Retinal pigment epithelial cell (primary cell): ENCODE results near the gene BNIP3.
A peak's percentile ranks its signal among the peaks of the same experiment; 100 is the strongest.

ENCODE experiments used
- DNase-seq: peaks from one replicate; pipeline ENCODE4 v3.0.0-alpha.2; 2010; ENCODE audit warnings: low read depth
- H3K4me3 ChIP-seq: 2 replicates; pipeline ENCODE4 v1.5.1; 2011; ENCODE audit warnings: mild to moderate bottlenecking, low read length, control low read depth, moderate library complexity
- CTCF ChIP-seq: conservative IDR thresholded peaks from 2 replicates; pipeline ENCODE4 v1.5.1; 2011; ENCODE audit warnings: low read depth, low read length, control low read depth, inconsistent platforms

BNIP3 gene

DNA sequence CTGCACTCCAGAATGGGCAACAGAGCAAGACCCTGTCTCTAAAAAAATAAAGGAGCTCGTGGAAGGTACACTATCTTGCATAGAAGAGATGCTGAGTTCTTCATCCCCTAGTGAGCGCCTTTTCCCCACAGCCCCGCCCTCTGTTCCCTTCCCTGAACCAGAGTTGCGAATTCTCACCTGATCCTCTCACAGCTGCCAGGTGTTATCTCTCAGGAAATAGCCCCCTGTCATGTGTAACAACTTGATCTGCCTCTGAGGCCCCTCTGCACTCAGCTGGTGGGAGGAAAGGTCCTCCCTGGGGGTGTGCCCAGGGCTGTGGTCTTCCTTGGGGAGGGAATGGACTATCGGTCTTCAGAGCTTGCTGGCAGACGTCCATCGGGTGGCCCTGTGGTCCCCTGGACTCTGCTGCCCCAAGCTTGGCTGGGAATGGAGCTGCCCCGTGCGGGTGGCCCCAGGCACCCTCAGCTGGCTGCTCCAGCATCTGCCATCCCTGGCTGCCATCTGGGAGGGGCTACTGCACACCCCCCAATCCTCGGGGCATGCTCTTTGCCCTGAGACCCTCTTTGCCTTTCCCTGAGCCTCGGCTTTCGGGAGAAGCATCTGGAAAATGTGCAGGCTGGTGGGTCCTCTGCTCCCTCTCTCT is 21.7 kb upstream of the BNIP3 start:
- no peak for TF ChIP-seq CTCF
- H3K4me3 ChIP-seq, result no peak overlapping the region
- no peak for DNase-seq

GRCh38 chr10:132002004-132002403 is 20.3 kb upstream of the BNIP3 start:
- TF ChIP-seq CTCF, result no peak
- H3K4me3 ChIP-seq, result no peak overlapping the region
- DNase-seq, result no peak

DNA sequence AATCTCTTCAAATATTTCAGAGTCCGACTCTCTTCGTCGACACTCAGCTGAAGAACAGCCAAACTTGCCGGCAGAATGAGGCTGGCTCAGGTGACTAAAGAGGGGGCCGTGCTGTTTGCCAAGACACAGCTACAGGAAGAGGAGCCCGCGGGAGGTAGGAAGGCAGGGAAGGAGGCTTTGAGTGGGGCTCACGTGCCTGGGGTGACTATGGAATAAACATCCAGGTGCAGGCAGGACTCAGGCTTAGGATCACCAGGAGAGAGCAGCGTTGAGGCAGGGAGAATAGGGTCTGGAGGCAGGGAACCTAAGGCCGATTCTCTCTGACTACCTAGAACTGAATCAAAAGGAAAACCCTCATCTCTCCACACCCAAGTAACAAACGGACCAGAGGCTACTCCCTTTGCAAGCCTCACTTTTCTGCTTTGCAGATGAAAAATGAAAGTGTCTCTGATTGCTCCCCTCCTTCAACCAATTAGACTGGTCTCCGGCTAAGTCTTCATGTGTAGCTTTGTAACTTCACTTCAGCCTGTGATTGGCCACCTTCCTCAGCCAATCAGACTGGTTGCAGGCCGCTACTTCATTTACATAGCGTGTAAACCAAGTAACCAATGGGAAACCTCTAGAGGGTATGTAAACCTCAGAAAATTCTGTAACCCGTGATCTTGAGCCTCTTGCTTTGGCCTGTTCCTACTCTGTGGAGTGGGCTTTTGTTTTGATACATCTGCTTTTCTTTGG is 19.7 kb upstream of the BNIP3 start:
- DNase-seq, result no peak
- H3K4me3 ChIP-seq, result no peak overlapping the region
- no peak for TF ChIP-seq CTCF

- TF ChIP-seq CTCF, result no peak
- no peak for DNase-seq
- no peak overlapping the region for H3K4me3 ChIP-seq
These were observed 17.3 kb upstream of the BNIP3 start for GRCh38 chr10:131998845-131999681.

- TF ChIP-seq CTCF, result no peak
- no peak for DNase-seq
- H3K4me3 ChIP-seq, result no peak overlapping the region
These were observed 16.5 kb upstream of the BNIP3 start for GRCh38 chr10:131998050-131998844.

DNA sequence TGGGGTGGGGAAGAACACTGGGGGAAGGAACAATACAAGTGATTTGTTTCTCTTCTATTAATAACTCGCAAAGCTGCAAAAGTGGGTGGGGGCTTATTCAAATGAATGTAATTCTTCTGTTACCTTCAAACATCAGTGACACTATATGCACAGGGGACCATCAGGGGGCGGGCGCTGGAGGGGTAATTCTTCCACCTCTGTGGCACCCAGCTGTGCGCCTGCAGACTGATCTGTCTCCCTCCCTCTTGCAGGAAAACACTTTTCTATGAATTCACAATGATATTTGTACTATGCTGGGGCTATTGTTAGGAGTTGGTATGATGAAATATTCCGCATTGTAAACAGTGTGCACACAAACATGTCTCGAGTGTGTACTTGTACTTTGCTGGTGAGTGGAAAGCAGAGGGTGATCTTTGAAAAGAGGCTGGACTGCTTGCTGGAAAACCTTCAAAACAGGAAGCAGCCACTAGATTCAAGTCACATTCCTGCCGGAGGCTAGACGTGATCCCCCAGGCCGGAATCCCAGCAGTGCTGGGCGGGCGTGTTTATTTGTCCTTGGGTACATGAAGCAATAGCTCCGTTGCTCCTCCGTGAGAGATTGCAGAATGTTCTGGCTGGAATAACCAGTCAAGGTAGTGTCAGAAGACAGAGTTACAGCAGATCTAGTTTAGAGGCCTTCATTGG is 15.8 kb upstream of the BNIP3 start:
- no peak overlapping the region for H3K4me3 ChIP-seq
- TF ChIP-seq CTCF, result no peak
- peak; percentile 10 for DNase-seq
